Trophoblast cell (in vitro differentiated cells and primary cell): ENCODE results near the gene CCDC183.

Experiments
- DNase-seq, 2 donors: peaks; one replicate each; pipeline ENCODE4 v3.0.0-alpha.2; 2016
- H2AFZ ChIP-seq: 2 replicates; pipeline ENCODE4 v1.6.1; 2013; ENCODE audit warnings: low read length, moderate library complexity, mild to moderate bottlenecking; ENCODE audit not compliant: insufficient read depth, poor library complexity
- H2AK5ac ChIP-seq: 2 replicates; pipeline ENCODE4 v1.6.1; 2013; ENCODE audit warnings: mild to moderate bottlenecking, low read length
- H2BK120ac ChIP-seq: 2 replicates; pipeline ENCODE4 v1.6.1; 2013; ENCODE audit warnings: low read length, mild to moderate bottlenecking, moderate library complexity; ENCODE audit not compliant: insufficient read depth, poor library complexity
- H2BK12ac ChIP-seq: 2 replicates; pipeline ENCODE4 v1.6.1; 2013; ENCODE audit warnings: mild to moderate bottlenecking, low read length, moderate library complexity
- H2BK5ac ChIP-seq: 2 replicates; pipeline ENCODE4 v1.6.1; 2013; ENCODE audit warnings: low read length, low read depth, moderate library complexity, mild to moderate bottlenecking; ENCODE audit not compliant: poor library complexity
- H3K14ac ChIP-seq: 2 replicates; pipeline ENCODE4 v1.6.1; 2013; ENCODE audit warnings: mild to moderate bottlenecking, low read length
- H3K18ac ChIP-seq: 2 replicates; pipeline ENCODE4 v1.6.1; 2013; ENCODE audit warnings: mild to moderate bottlenecking, low read length
- H3K23ac ChIP-seq: 2 replicates; pipeline ENCODE4 v1.6.1; 2013; ENCODE audit warnings: low read length
- H3K27ac ChIP-seq: 2 replicates; pipeline ENCODE4 v1.5.1; 2013; ENCODE audit warnings: low read depth, mild to moderate bottlenecking, inconsistent platforms, low read length, moderate library complexity
- H3K27me3 ChIP-seq: 2 replicates; pipeline ENCODE4 v1.6.1; 2013; ENCODE audit warnings: inconsistent platforms, mild to moderate bottlenecking, low read length, moderate library complexity; ENCODE audit not compliant: insufficient read depth
- H3K36me3 ChIP-seq, 2 experiments: 1 replicate in 1 of 2; 2 replicates in 1 of 2; pipeline ENCODE4 v1.6.1; 2013; ENCODE audit warnings: low read length in 2 of 2, mild to moderate bottlenecking in 2 of 2, moderate library complexity in 1 of 2; ENCODE audit not compliant: insufficient read depth in 2 of 2, control insufficient read depth in 1 of 2
- H3K4ac ChIP-seq: 2 replicates; pipeline ENCODE4 v1.6.1; 2013; ENCODE audit warnings: low read depth, mild to moderate bottlenecking, low read length, moderate library complexity
- H3K4me1 ChIP-seq, 2 experiments: 1 replicate in 1 of 2; 2 replicates in 1 of 2; pipeline ENCODE4 v1.6.1; 2013; ENCODE audit warnings: low read length in 2 of 2, mild to moderate bottlenecking in 2 of 2, moderate library complexity in 1 of 2; ENCODE audit not compliant: insufficient read depth in 2 of 2, control insufficient read depth in 1 of 2
- H3K4me2 ChIP-seq: 2 replicates; pipeline ENCODE4 v1.6.1; 2013; ENCODE audit warnings: inconsistent platforms, mild to moderate bottlenecking, low read length, moderate library complexity
- H3K4me3 ChIP-seq: 2 replicates; pipeline ENCODE4 v1.5.1; 2013; ENCODE audit warnings: mild to moderate bottlenecking, low read depth, low read length, inconsistent platforms
- H3K79me1 ChIP-seq: one replicate; pipeline ENCODE4 v1.6.1; 2013; ENCODE audit warnings: low read length
- H3K79me2 ChIP-seq: 2 replicates; pipeline ENCODE4 v1.6.1; 2013; ENCODE audit warnings: low read length, mild to moderate bottlenecking; ENCODE audit not compliant: control insufficient read depth, insufficient read depth, poor library complexity
- H3K9ac ChIP-seq: 2 replicates; pipeline ENCODE4 v1.6.1; 2013; ENCODE audit warnings: mild to moderate bottlenecking, low read length
- H3K9me3 ChIP-seq: 2 replicates; pipeline ENCODE4 v1.6.1; 2013; ENCODE audit warnings: low read depth, mild to moderate bottlenecking, control low read depth, inconsistent platforms, low read length; ENCODE audit not compliant: insufficient read depth
- H4K12ac ChIP-seq: 2 replicates; pipeline ENCODE4 v1.6.1; 2013; ENCODE audit warnings: low read depth, mild to moderate bottlenecking, low read length, moderate library complexity
- H4K8ac ChIP-seq: 2 replicates; pipeline ENCODE4 v1.6.1; 2013; ENCODE audit warnings: low read depth, mild to moderate bottlenecking, low read length, moderate library complexity
- H4K91ac ChIP-seq: one replicate; pipeline ENCODE4 v1.6.1; 2013; ENCODE audit warnings: low read depth, mild to moderate bottlenecking, low read length, moderate library complexity
- WGBS: extraction: QIAGEN DNeasy Blood & Tissue Kit; methylation state at CpG from one replicate; pipeline ENCODE4 v1.1.7; 2013; ENCODE audit warnings: missing lambda C conversion rate; ENCODE audit not compliant: insufficient read length, insufficient coverage; ENCODE audit errors: extremely low coverage; 5-methylcytosine and 5-hydroxymethylcytosine counted together

Gene CCDC183

DNA sequence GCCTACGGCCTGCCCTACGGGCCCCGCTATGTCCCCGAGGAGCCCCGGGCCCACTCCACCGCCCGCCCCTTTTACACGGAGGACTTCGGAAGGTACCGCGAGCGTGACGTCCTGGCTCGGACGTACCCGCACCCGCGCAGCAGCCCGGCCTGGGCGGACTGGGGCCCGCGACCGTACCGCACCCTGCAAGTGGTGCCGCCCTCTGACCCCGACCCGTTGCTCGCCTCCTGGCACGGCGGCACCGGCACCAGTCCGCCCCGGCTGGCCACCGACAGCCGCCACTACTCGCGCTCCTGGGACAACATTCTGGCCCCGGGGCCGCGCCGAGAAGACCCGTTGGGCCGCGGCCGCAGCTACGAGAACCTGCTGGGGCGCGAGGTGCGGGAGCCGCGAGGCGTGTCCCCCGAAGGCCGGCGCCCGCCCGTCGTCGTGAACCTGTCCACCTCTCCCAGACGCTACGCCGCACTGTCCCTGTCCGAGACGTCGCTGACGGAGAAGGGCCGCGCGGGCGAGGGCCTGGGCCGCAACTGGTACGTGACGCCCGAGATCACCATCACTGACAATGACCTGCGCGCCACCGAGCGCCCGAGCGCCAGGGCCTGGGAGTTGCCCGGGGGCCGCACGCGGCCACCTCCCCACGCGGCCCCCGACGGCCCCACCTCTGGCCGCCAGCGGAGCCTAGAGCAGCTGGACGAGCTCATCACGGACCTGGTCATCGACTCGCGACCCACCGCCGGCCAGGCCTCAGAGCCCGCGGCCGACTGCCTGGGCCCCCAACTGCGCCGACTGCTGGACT lies 49.5 kb downstream of the CCDC183 start:
- no CpG with 5 or more reads among the region's 102 CpGs for WGBS
- peaks cover 23% of the 10 kb centered on the region for H3K9me3 ChIP-seq
- no peak overlapping the region for H2BK12ac ChIP-seq
- peaks cover 22% of the 10 kb centered on the region for H3K79me1 ChIP-seq
- no peak overlapping the region for H2AK5ac ChIP-seq
- H3K9ac ChIP-seq, result no peak overlapping the region
- no peak overlapping the region for H4K12ac ChIP-seq
- no peak overlapping the region for H4K8ac ChIP-seq
- H3K4me3 ChIP-seq, result no peak overlapping the region
- no peak overlapping the region for H2BK120ac ChIP-seq
- H3K18ac ChIP-seq, result peak overlapping the region; percentile 25
- no peak overlapping the region for H3K4me2 ChIP-seq
- H3K79me2 ChIP-seq, result peaks cover 9% of the 10 kb centered on the region
- H3K36me3 ChIP-seq, result peaks cover 7 to 10% of the 10 kb centered on the region in 2 experiments
- no peak overlapping the region for H4K91ac ChIP-seq
- H2BK5ac ChIP-seq, result no peak overlapping the region
- no peak overlapping the region for H3K23ac ChIP-seq
- H3K4me1 ChIP-seq, result peaks cover 20% of the 10 kb centered on the region in 2 experiments
- H2AFZ ChIP-seq, result no peak overlapping the region
- H3K27me3 ChIP-seq, result peaks cover 4% of the 10 kb centered on the region
- DNase-seq, result peak in 1 of 2 donors; percentile 16
- H3K4ac ChIP-seq, result no peak overlapping the region
- H3K14ac ChIP-seq, result no peak overlapping the region
- no peak overlapping the region for H3K27ac ChIP-seq

DNA sequence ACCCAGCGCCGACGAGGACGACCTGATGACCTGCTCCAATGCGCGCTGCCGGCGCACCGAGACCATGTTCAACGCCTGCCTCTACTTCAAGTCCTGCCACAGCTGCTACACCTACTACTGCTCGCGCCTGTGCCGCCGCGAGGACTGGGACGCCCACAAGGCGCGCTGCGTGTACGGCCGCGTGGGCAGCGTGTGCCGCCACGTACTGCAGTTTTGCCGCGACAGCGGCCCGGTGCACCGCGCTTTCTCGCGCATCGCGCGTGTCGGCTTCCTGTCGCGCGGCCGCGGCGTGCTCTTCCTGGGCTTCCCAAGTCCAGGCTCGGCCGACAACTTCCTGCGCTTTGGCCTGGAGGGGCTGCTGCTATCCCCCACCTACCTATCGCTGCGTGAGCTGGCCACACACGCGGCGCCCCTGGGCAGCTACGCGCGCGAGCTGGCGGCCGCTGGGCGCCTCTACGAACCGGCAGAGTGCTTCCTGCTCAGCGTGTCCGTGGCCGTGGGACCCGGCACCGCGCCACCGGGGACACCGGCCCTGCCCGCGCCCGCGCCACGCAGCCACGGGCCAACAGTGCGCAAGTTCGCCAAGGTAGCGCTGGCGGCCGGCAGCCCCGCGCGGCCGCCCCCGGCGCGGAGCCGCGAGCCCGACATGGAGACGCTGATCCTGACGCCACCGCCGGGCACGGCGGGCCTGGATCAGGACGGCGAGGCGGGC lies 50.4 kb downstream of the CCDC183 start:
- H4K12ac ChIP-seq, result peak overlapping the region; percentile 59
- H3K23ac ChIP-seq, result no peak overlapping the region
- peak overlapping the region; percentile 1 for H3K4ac ChIP-seq
- peak overlapping the region; percentile 63 for H3K4me2 ChIP-seq
- no peak overlapping the region for H2BK120ac ChIP-seq
- peak in 1 of 2 donors; percentile 34 for DNase-seq
- peak overlapping the region; percentile 3 for H2BK5ac ChIP-seq
- H3K27ac ChIP-seq, result no peak overlapping the region
- peaks cover 14 to 16% of the 10 kb centered on the region in 2 experiments for H3K36me3 ChIP-seq
- H3K4me3 ChIP-seq, result peak overlapping the region; percentile 60
- H2BK12ac ChIP-seq, result no peak overlapping the region
- no CpG with 5 or more reads among the region's 98 CpGs for WGBS
- peaks cover 19 to 20% of the 10 kb centered on the region in 2 experiments for H3K4me1 ChIP-seq
- no peak overlapping the region for H3K9ac ChIP-seq
- peak overlapping the region; percentile 23 for H4K8ac ChIP-seq
- peak overlapping the region; percentile 16 for H3K18ac ChIP-seq
- H2AFZ ChIP-seq, result peak overlapping the region; percentile 75
- peaks cover 22% of the 10 kb centered on the region for H3K79me1 ChIP-seq
- H3K79me2 ChIP-seq, result peaks cover 9% of the 10 kb centered on the region
- H3K9me3 ChIP-seq, result peaks cover 25% of the 10 kb centered on the region
- H3K27me3 ChIP-seq, result peaks cover 4% of the 10 kb centered on the region
- peak overlapping the region; percentile 79 for H4K91ac ChIP-seq
- no peak overlapping the region for H2AK5ac ChIP-seq
- peak overlapping the region; percentile 65 for H3K14ac ChIP-seq

DNA sequence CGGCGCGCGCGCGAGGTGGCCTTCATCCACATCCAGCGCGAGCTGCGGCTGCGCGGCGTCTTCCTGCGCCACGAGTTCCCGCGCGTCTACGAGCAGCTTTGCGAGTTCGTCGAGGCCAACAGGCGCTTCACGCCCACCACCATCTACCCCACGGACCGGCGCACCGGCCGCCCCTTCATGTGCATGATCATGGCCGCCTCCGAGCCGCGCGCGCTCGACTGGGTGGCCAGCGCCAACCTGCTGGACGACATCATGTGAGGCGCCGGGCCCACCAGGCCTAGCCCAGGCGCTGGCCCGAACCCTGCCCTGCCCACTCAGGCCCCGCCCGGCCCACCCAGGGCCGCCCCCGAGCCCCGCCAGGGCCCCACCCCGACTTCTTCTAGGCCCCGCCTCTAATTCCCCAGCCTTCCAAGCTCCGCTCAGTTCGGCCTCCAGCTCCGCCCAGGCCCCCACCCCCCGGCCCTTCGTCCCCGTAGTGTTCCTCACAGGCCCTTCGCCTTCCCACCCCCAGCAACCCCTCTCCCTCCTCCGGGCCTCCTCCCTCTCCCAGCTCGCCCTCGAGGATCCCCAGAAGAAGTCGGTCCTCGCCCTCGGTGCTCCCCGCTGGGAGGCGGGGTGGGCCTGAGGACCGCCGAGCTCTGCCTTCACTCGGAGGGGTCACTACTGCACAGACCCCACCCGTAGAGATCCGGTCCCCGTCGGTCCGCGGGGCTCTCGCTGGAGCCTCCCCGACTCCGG lies 51.1 kb downstream of the CCDC183 start:
- no CpG with 5 or more reads among the region's 75 CpGs for WGBS
- no peak overlapping the region for H3K23ac ChIP-seq
- H4K12ac ChIP-seq, result peak overlapping the region; percentile 59
- H3K79me1 ChIP-seq, result peaks cover 22% of the 10 kb centered on the region
- H2AK5ac ChIP-seq, result peak overlapping the region; percentile 80
- peaks cover 25% of the 10 kb centered on the region for H3K9me3 ChIP-seq
- H2BK5ac ChIP-seq, result peak overlapping the region; percentile 8
- H3K79me2 ChIP-seq, result peaks cover 9% of the 10 kb centered on the region
- H3K4me1 ChIP-seq, result peaks cover 19 to 20% of the 10 kb centered on the region in 2 experiments
- peak overlapping the region; percentile 1 for H3K4ac ChIP-seq
- peaks cover 4% of the 10 kb centered on the region for H3K27me3 ChIP-seq
- H2AFZ ChIP-seq, result peak overlapping the region; percentile 75
- H4K8ac ChIP-seq, result peak overlapping the region; percentile 23
- no peak overlapping the region for H2BK12ac ChIP-seq
- peak overlapping the region; percentile 68 for H3K4me2 ChIP-seq
- peak overlapping the region; percentile 84 for H4K91ac ChIP-seq
- peak overlapping the region; percentile 65 for H3K14ac ChIP-seq
- peaks cover 15 to 20% of the 10 kb centered on the region in 2 experiments for H3K36me3 ChIP-seq
- peak overlapping the region; percentile 10 for H3K18ac ChIP-seq
- peak overlapping the region; percentile 65 for H2BK120ac ChIP-seq
- H3K4me3 ChIP-seq, result peak overlapping the region; percentile 76
- DNase-seq, result peak; percentile 50 to 68
- peak overlapping the region; percentile 90 for H3K27ac ChIP-seq
- peak overlapping the region; percentile 31 for H3K9ac ChIP-seq

DNA sequence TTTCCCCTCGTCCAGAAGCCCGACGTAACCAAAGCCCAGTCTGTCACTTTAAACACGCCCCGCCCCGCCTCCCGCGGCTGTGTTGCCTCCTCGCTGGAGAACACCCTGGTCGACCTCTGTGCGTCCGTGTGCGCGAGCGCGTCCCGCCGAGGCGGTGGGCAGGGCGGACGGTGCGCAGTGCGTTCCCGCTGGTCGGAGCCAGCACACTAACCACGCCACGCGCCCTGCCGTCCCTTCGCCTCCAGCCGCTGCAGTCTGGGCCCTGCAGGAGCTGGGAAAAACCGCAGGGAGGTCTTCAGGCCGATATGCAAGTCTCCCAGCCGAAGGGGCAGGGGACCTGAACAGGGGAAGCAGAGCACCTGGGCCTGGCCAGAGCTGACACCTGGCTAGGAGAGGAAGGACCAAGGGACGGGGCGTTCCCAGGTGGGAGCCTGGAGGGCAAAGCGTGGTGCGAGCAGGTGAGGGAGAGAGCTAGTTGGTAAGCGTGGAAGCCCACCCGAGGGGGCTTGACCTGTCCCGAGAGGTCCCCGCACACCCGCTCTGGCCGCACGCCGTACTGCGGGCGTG lies 51.8 kb downstream of the CCDC183 start:
- Histone ChIP-seq H4K8ac (peak overlapping the region; percentile 5), H3K14ac (peak overlapping the region; percentile 6), H2BK12ac (no peak overlapping the region), H2AFZ (peak overlapping the region; percentile 67), H2BK120ac (peak overlapping the region; percentile 65), H3K79me1 (peaks cover 22% of the 10 kb centered on the region), H3K4me3 (peak overlapping the region; percentile 76), H3K4me2 (peak overlapping the region; percentile 68), H2BK5ac (peak overlapping the region; percentile 8), H3K4ac (peak overlapping the region; percentile 1), H3K18ac (peak overlapping the region; percentile 6), H3K9ac (peak overlapping the region; percentile 59), H4K12ac (peak overlapping the region; percentile 10), H3K79me2 (peaks cover 9% of the 10 kb centered on the region), H3K4me1 (peaks cover 19 to 20% of the 10 kb centered on the region in 2 experiments), H3K9me3 (peaks cover 26% of the 10 kb centered on the region), H3K27me3 (peaks cover 4% of the 10 kb centered on the region), H3K27ac (peak overlapping the region; percentile 90), H3K23ac (no peak overlapping the region), H2AK5ac (peak overlapping the region; percentile 77), H4K91ac (peak overlapping the region; percentile 84), H3K36me3 (peaks cover 15 to 20% of the 10 kb centered on the region in 2 experiments)
- peak; percentile 86 to 91 for DNase-seq
- WGBS, result no CpG with 5 or more reads among the region's 48 CpGs
